ENCODE data around the gene NPAS3. TPM values are rescaled to one million over a fixed set of nuclear protein-coding genes. Genes with fewer than 3 reads are reported as not detected.

Gene NPAS3
- total and polyA plus RNA-seq, 2 donors (not counting 3 experiments of a cell fraction or from before 2014, with no cell fraction given) = 0.10 to 0.13 TPM

DNA sequence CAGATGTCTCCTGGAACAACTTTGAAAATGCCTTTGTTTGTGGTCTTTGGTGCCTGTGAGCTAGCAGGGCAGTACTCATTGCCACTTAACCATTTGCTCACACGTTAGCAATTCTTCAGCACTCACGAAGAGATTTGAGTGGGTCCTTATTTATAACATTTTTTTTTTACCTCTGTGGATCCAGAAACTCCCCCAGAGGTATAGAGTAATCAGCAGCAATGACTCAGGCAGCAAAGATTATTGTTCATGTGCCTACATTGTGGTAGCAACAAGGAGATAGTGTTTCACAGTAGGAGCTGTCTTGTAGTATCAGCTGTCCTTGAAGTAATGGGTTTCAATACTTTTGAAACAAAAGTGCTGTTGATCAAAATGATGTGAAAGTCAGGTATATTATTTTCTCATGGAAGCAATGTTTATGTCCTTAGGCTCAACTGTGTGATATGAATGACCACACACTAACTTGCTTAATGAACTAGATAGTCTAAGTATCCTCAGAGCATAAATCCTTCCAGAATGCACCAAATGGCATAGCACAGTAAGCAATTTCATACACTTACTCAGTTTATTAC is 708.1 kb downstream of the NPAS3 start:
- Histone ChIP-seq H4K20me1 (replicated peaks; ENCODE audit: control insufficient read depth, extremely low read depth, insufficient read depth, low read length) (no peaks in the 10 kb centered on the region), H3K4me2 (ENCODE audit: insufficient read depth, low read length) (peak overlapping the region; percentile 53), H3K36me3 (ENCODE audit: control insufficient read depth in 2 of 2, extremely low read depth in 1 of 2, insufficient read depth in 2 of 2, low read length in 2 of 2) (no peaks in the 10 kb centered on the region), H3K4me1 (ENCODE audit: control insufficient read depth, extremely low read depth, insufficient read depth, low read length) (peaks cover 30% of the 10 kb centered on the region), H3K9me3 (replicated peaks; ENCODE audit: control insufficient read depth, insufficient read depth, low read length) (no peaks in the 10 kb centered on the region), H3K27ac (ENCODE audit: insufficient read depth, low read depth, low read length) (peak overlapping the region; percentile 90), H3K9ac (replicated peaks; ENCODE audit: extremely low read depth, insufficient read depth, low read length) (peak overlapping the region; percentile 37), H3K9me1 (replicated peaks; ENCODE audit: control insufficient read depth, extremely low read depth, insufficient read depth, low read length) (no peaks in the 10 kb centered on the region), H3K27me3 (ENCODE audit: control insufficient read depth in 2 of 2, insufficient read depth in 2 of 2, low read length in 2 of 2) (no peaks in the 10 kb centered on the region), H3K79me2 (ENCODE audit: control insufficient read depth, insufficient read depth, low read length) (no peaks in the 10 kb centered on the region), H2AFZ (ENCODE audit: low read depth, low read length) (peak overlapping the region; percentile 51), H3K4me3 (replicated peaks in 1 of 3; ENCODE audit: insufficient read depth in 1 of 3, low read depth in 1 of 3, low read length in 3 of 3) (no peak overlapping the region)
- dilution Hi-C loops (cut with MboI; ENCODE audit: extremely low pct_ligation_motif_present, low sequenced_read_pairs) = no loop called here
- DNase-seq (ENCODE audit: low read depth, low spot score) = peak; percentile 25
- ChIA-PET POLR2A (no interaction called here), CTCF (no interaction called here)
- BruUV-seq (replicated peaks) = TSS peak; percentile 82
- TF ChIP-seq EZH2 (IDR thresholded peaks at IDR 0.05; ENCODE audit: borderline replicate concordance, low read depth, low read length, severe bottlenecking) = no peak
- no peak for TF ChIP-seq JUN (IDR thresholded peaks at IDR 0.05; ENCODE audit: borderline replicate concordance, insufficient read depth, insufficient read length, low read depth)
- no peak for TF ChIP-seq FOS (IDR thresholded peaks at IDR 0.05; ENCODE audit: borderline replicate concordance, insufficient read depth, low read length)
- TF ChIP-seq CTCF (IDR thresholded peaks at IDR 0.05; ENCODE audit: extremely low read depth in 1 of 2, insufficient read depth in 1 of 2, low read depth in 1 of 2, low read length in 2 of 2) = no peak
- TF ChIP-seq, protein P1, sequence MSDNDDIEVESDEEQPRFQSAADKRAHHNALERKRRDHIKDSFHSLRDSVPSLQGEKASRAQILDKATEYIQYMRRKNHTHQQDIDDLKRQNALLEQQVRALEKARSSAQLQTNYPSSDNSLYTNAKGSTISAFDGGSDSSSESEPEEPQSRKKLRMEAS (IDR thresholded peaks at IDR 0.05; ENCODE audit: insufficient read depth, insufficient read length) = no peak
- TF ChIP-seq GATA2 (IDR thresholded peaks at IDR 0.05; ENCODE audit: insufficient read depth, insufficient read length, low read depth, low read length) = no peak
- TF ChIP-seq POLR2A (IDR thresholded peaks at IDR 0.05; ENCODE audit: low read depth, low read length) = no peak
- intact Hi-C loops (cut with micrococcal nuclease) = loop anchor here (1.0 to 2.0 kb wide), 5 partner anchors 9 to 172 kb away; no protein-coding TSS in a partner anchor
- no peak for FAIRE-seq

Measured in endothelial cell of umbilical vein (primary cell).